NT2/D1 (cell line): ENCODE measurements around the gene FAM110D.

Experiments
- SUZ12 ChIP-seq: IDR thresholded peaks from 2 replicates; pipeline ENCODE4 v1.6.1; 2011; ENCODE audit not compliant: insufficient read length, insufficient read depth; ENCODE audit errors: extremely low read depth
- ZNF274 ChIP-seq: IDR thresholded peaks from 2 replicates; pipeline ENCODE4 v1.6.1; 2011; ENCODE audit warnings: mild to moderate bottlenecking, low read depth, low read length

GRCh38 chr1:26112407-26112775 is 46.5 kb upstream of the FAM110D start:
- TF ChIP-seq ZNF274 (no peak), SUZ12 (no peak)
